HEK293T (cell line): ENCODE data around the gene RNF213.

Source experiments
- CTCF ChIA-PET: fragments of 350-600 bp; formaldehyde crosslinking; extraction: SDS; loops from one replicate; lab custom pipeline; 2021; ENCODE audit warnings: antibody characterized with exemption, inconsistent platforms; lab: Yijun Ruan, JAX
- POLR2A ChIA-PET: fragments of 350-600 bp; formaldehyde crosslinking; extraction: SDS; loops from one replicate; lab custom pipeline; 2020; ENCODE audit warnings: antibody characterized with exemption, inconsistent platforms; lab: Yijun Ruan, JAX
- DNase-seq: peaks from one replicate; pipeline ENCODE4 v3.0.0; 2012; ENCODE audit warnings: mixed read lengths; ENCODE audit errors: extremely low spot score
- ARNT ChIP-seq: fragments of 450-650 bp; IDR thresholded peaks from 2 replicates; pipeline ENCODE4 v1.6.1; 2017; ENCODE audit warnings: mild to moderate bottlenecking
- BHLHE40 ChIP-seq: fragments of 450-650 bp; IDR thresholded peaks from 2 replicates; pipeline ENCODE4 v1.6.1; 2016; ENCODE audit warnings: mild to moderate bottlenecking, moderate library complexity, borderline replicate concordance
- CTBP1 ChIP-seq: fragments of 450-650 bp; IDR thresholded peaks from 2 replicates; pipeline ENCODE4 v1.6.1; 2016; ENCODE audit warnings: borderline replicate concordance
- ELF4 ChIP-seq: fragments of 450-650 bp; IDR thresholded peaks from 2 replicates; pipeline ENCODE4 v1.6.1; 2017; ENCODE audit warnings: antibody characterized with exemption
- FOXA1 ChIP-seq: fragments of 450-650 bp; IDR thresholded peaks from 2 replicates; pipeline ENCODE4 v1.6.1; 2016; ENCODE audit warnings: mild to moderate bottlenecking
- FOXK2 ChIP-seq: fragments of 450-650 bp; IDR thresholded peaks from 2 replicates; pipeline ENCODE4 v1.6.1; 2016; ENCODE audit warnings: mild to moderate bottlenecking
- FOXM1 ChIP-seq: fragments of 450-650 bp; IDR thresholded peaks from 2 replicates; pipeline ENCODE4 v1.6.1; 2017; ENCODE audit warnings: mild to moderate bottlenecking, borderline replicate concordance
- HDGF ChIP-seq: fragments of 450-650 bp; IDR thresholded peaks from 2 replicates; pipeline ENCODE4 v1.6.1; 2017; ENCODE audit warnings: antibody characterized with exemption, borderline replicate concordance
- L3MBTL2 ChIP-seq: fragments of 450-650 bp; conservative IDR thresholded peaks from 2 replicates; pipeline ENCODE4 v1.6.1; 2016; ENCODE audit warnings: mild to moderate bottlenecking
- LEF1 ChIP-seq: fragments of 450-650 bp; IDR thresholded peaks from 2 replicates; pipeline ENCODE4 v1.6.1; 2017; ENCODE audit warnings: mild to moderate bottlenecking, borderline replicate concordance
- NFRKB ChIP-seq: fragments of 450-650 bp; IDR thresholded peaks from 2 replicates; pipeline ENCODE4 v1.6.1; 2016; ENCODE audit warnings: mild to moderate bottlenecking, moderate library complexity
- SP1 ChIP-seq: fragments of 450-650 bp; IDR thresholded peaks from 2 replicates; pipeline ENCODE4 v1.6.1; 2017
- SUZ12 ChIP-seq: fragments of 450-650 bp; IDR thresholded peaks from 2 replicates; pipeline ENCODE4 v1.6.1; 2016; ENCODE audit warnings: mild to moderate bottlenecking
- TARDBP ChIP-seq: fragments of 450-650 bp; IDR thresholded peaks from 2 replicates; pipeline ENCODE4 v1.6.1; 2016
- ZNF384 ChIP-seq: fragments of 450-650 bp; IDR thresholded peaks from 2 replicates; pipeline ENCODE4 v1.6.1; 2016
- TF ChIP-seq, protein P1 (sequence below): fragments of 450-650 bp; IDR thresholded peaks from 2 replicates; pipeline ENCODE4 v1.6.1; 2016

The RNF213 gene

GRCh38 chr17:80360396-80360795, 99.7 kb downstream of the RNF213 start:
- no peak for TF ChIP-seq CTBP1
- no peak for TF ChIP-seq NFRKB
- TF ChIP-seq FOXK2 = no peak
- TF ChIP-seq ARNT = no peak
- TF ChIP-seq L3MBTL2 = no peak
- TF ChIP-seq SUZ12 = no peak
- TF ChIP-seq HDGF = no peak
- TF ChIP-seq ZNF384 = no peak
- no peak for TF ChIP-seq ELF4
- no peak for TF ChIP-seq SP1
- no peak for TF ChIP-seq BHLHE40
- TF ChIP-seq FOXA1 = no peak
- TF ChIP-seq FOXM1 = no peak
- TF ChIP-seq, protein P1, sequence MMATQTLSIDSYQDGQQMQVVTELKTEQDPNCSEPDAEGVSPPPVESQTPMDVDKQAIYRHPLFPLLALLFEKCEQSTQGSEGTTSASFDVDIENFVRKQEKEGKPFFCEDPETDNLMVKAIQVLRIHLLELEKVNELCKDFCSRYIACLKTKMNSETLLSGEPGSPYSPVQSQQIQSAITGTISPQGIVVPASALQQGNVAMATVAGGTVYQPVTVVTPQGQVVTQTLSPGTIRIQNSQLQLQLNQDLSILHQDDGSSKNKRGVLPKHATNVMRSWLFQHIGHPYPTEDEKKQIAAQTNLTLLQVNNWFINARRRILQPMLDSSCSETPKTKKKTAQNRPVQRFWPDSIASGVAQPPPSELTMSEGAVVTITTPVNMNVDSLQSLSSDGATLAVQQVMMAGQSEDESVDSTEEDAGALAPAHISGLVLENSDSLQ = no peak
- no peak for TF ChIP-seq TARDBP
- TF ChIP-seq LEF1 = no peak
- POLR2A ChIA-PET = no interaction called here
- CTCF ChIA-PET = no interaction called here
- no peak for DNase-seq

- TF ChIP-seq, protein P1 = no peak
- TF ChIP-seq FOXA1 (no peak), HDGF (no peak), BHLHE40 (no peak), ARNT (no peak)
- ChIA-PET CTCF (no interaction called here), POLR2A (interaction anchor here (1.0 kb wide), 1 partner anchor 260 kb away, joined by 4 read pairs; the partner anchor contains the start of gene GAA)
- peak; percentile 48 for DNase-seq
Measured at GRCh38 chr17:80361495-80362220, 101.0 kb downstream of the RNF213 start.

GRCh38 chr17:80362428-80363119, 101.9 kb downstream of the RNF213 start:
- CTCF ChIA-PET = no interaction called here
- POLR2A ChIA-PET = no interaction called here
- no peak for TF ChIP-seq NFRKB
- no peak for DNase-seq

GRCh38 chr17:80363120-80363515, 102.5 kb downstream of the RNF213 start:
- CTCF ChIA-PET = no interaction called here
- POLR2A ChIA-PET = no interaction called here
- DNase-seq = no peak
- TF ChIP-seq ARNT = no peak
- no peak for TF ChIP-seq CTBP1
- no peak for TF ChIP-seq HDGF
- TF ChIP-seq L3MBTL2 = no peak
- TF ChIP-seq ZNF384 = no peak
- no peak for TF ChIP-seq FOXK2
- TF ChIP-seq BHLHE40 = no peak
- TF ChIP-seq, protein P1 = no peak
- no peak for TF ChIP-seq TARDBP
- no peak for TF ChIP-seq SP1
- TF ChIP-seq FOXM1 = no peak
- no peak for TF ChIP-seq SUZ12
- no peak for TF ChIP-seq LEF1
- TF ChIP-seq NFRKB = no peak
- TF ChIP-seq ELF4 = no peak
- TF ChIP-seq FOXA1 = no peak

- TF ChIP-seq LEF1 (no peak), FOXK2 (no peak), L3MBTL2 (no peak), HDGF (no peak), ARNT (no peak), NFRKB (no peak), FOXA1 (no peak), ZNF384 (no peak), SP1 (no peak), ELF4 (no peak), SUZ12 (no peak), BHLHE40 (no peak), CTBP1 (no peak), FOXM1 (no peak), TARDBP (no peak)
- TF ChIP-seq, protein P1 = no peak
Measured at GRCh38 chr17:80363518-80364090, 103.0 kb downstream of the RNF213 start.

More at GRCh38 chr17:80363518-80364090, 103.0 kb downstream of the RNF213 start:
- POLR2A ChIA-PET = no interaction called here
- CTCF ChIA-PET = no interaction called here
- DNase-seq = no peak
